H1 (cell line): Measurements from ENCODE around the gene CADPS. TPM values are rescaled to one million over a fixed set of nuclear protein-coding genes. Genes with fewer than 3 reads are reported as not detected.

Experiments used
- CTCF ChIA-PET: fragments of 300-600 bp; sonication (Branson Sonifier 250); formaldehyde crosslinking; loops from one replicate; lab custom pipeline; 2021; ENCODE audit not compliant: partially characterized antibody; lab: Charles Lee
- POLR2A ChIA-PET: fragments of 300-600 bp; sonication (Branson Sonifier 250); formaldehyde crosslinking; loops from one replicate; lab custom pipeline; 2021; ENCODE audit warnings: inconsistent platforms; ENCODE audit not compliant: partially characterized antibody; lab: Charles Lee
- DNase-seq, 2 experiments: peaks; one replicate each; pipeline versions ENCODE4 v3.0.0 to v3.0.0-alpha.2; 2010 to 2022; ENCODE audit warnings: low spot score in 2 of 2, low read depth in 1 of 2, mixed read lengths in 1 of 2
- FAIRE-seq: peaks from 2 replicates; lab custom pipeline; 2011; peaks lifted over from hg19 to GRCh38; lab: Jason Lieb, UNC
- H2AFZ ChIP-seq: 2 replicates; pipeline ENCODE4 v1.8.1; 2012; ENCODE audit warnings: low read length, inconsistent platforms
- H2AK5ac ChIP-seq: 2 replicates; pipeline ENCODE4 v1.6.1; 2013; ENCODE audit warnings: low read depth, low read length
- H2BK120ac ChIP-seq: replicated peaks from 2 replicates; pipeline ENCODE3; 2013; ENCODE audit warnings: low read depth, low read length, inconsistent platforms
- H2BK12ac ChIP-seq: 2 replicates; pipeline ENCODE4 v1.6.1; 2013; ENCODE audit warnings: low read depth, low read length
- H2BK15ac ChIP-seq: 2 replicates; pipeline ENCODE4 v1.6.1; 2013; ENCODE audit warnings: low read length
- H2BK20ac ChIP-seq: 2 replicates; pipeline ENCODE4 v1.6.1; 2013; ENCODE audit warnings: low read length
- H2BK5ac ChIP-seq: 2 replicates; pipeline ENCODE4 v1.6.1; 2013; ENCODE audit warnings: low read depth, low read length
- H3K14ac ChIP-seq: 2 replicates; pipeline ENCODE4 v1.6.1; 2013; ENCODE audit warnings: inconsistent platforms; ENCODE audit not compliant: insufficient read length
- H3K18ac ChIP-seq: 2 replicates; pipeline ENCODE4 v1.6.1; 2013; ENCODE audit warnings: low read length; ENCODE audit errors: extremely low read depth
- H3K23ac ChIP-seq: 2 replicates; pipeline ENCODE4 v1.6.1; 2013; ENCODE audit warnings: inconsistent platforms; ENCODE audit not compliant: insufficient read length
- H3K23me2 ChIP-seq: 2 replicates; pipeline ENCODE4 v1.6.1; 2013; ENCODE audit warnings: low read depth, low read length
- H3K27ac ChIP-seq: 2 replicates; pipeline ENCODE4 v1.6.1; 2011; ENCODE audit warnings: low read depth, low read length, inconsistent platforms
- H3K27me3 ChIP-seq, 4 experiments: replicated peaks in 1 of 4; 1 replicate in 1 of 4; 2 replicates in 3 of 4; pipeline versions ENCODE4 v1.6.1 to v1.8.1; 2011 to 2013; ENCODE audit warnings: low read length in 3 of 4, mild to moderate bottlenecking in 3 of 4, inconsistent platforms in 2 of 4, mixed read lengths in 2 of 4, moderate library complexity in 1 of 4; ENCODE audit not compliant: control insufficient read depth in 3 of 4, insufficient read depth in 3 of 4; ENCODE audit errors: extremely low read depth in 1 of 4
- H3K36me3 ChIP-seq, 4 experiments: 2 replicates each; pipeline versions ENCODE4 v1.6.1 to v1.8.1; 2011 to 2013; ENCODE audit warnings: mild to moderate bottlenecking in 4 of 4, low read length in 3 of 4, moderate library complexity in 2 of 4, control low read depth in 1 of 4, inconsistent platforms in 1 of 4; ENCODE audit not compliant: insufficient read depth in 4 of 4, control insufficient read depth in 2 of 4
- H3K4ac ChIP-seq: replicated peaks from 2 replicates; pipeline ENCODE3; 2013; ENCODE audit warnings: low read length, low read depth, mixed read lengths, inconsistent platforms; ENCODE audit not compliant: insufficient read length
- H3K4me1 ChIP-seq, 4 experiments: replicated peaks in 1 of 4; 1 replicate in 1 of 4; 2 replicates in 3 of 4; pipeline versions ENCODE4 v1.6.1 to v1.8.1; 2011 to 2013; ENCODE audit warnings: low read length in 3 of 4, inconsistent platforms in 2 of 4, mixed read lengths in 1 of 4; ENCODE audit not compliant: insufficient read depth in 4 of 4, control insufficient read depth in 3 of 4
- H3K4me2 ChIP-seq, 2 experiments: 2 replicates each; pipeline versions ENCODE4 v1.6.1 to v1.8.1; 2011 to 2013; ENCODE audit warnings: low read depth in 2 of 2, low read length in 2 of 2, control low read depth in 1 of 2, inconsistent platforms in 1 of 2, mild to moderate bottlenecking in 1 of 2; ENCODE audit not compliant: insufficient read depth in 1 of 2
- H3K4me3 ChIP-seq, 4 experiments: fragments of 200-600, 300-600 bp in 1 of 4; sonication (generic), shearing (Covaris generic), sonication (Bioruptor Twin) in 1 of 4; 2 replicates each; pipeline versions ENCODE4 v1.5.1 to v1.8.1; 2011 to 2016; ENCODE audit warnings: low read length in 4 of 4, low read depth in 3 of 4, control low read depth in 2 of 4, inconsistent platforms in 2 of 4, mild to moderate bottlenecking in 2 of 4, mixed read lengths in 1 of 4, moderate library complexity in 1 of 4; ENCODE audit not compliant: insufficient read depth in 2 of 4; ENCODE audit errors: extremely low read depth in 1 of 4
- H3K56ac ChIP-seq: replicated peaks from 2 replicates; pipeline ENCODE3; 2013; ENCODE audit warnings: low read depth, mild to moderate bottlenecking, mixed read lengths, low read length, inconsistent platforms; ENCODE audit not compliant: insufficient read length
- H3K79me1 ChIP-seq: 2 replicates; pipeline ENCODE4 v1.6.1; 2013; ENCODE audit warnings: low read depth, low read length, control low read depth
- H3K79me2 ChIP-seq, 2 experiments: 2 replicates each; pipeline versions ENCODE4 v1.6.1 to v1.8.1; 2012 to 2013; ENCODE audit warnings: low read length in 2 of 2, mild to moderate bottlenecking in 2 of 2, inconsistent platforms in 1 of 2; ENCODE audit not compliant: insufficient read depth in 2 of 2, control insufficient read depth in 1 of 2
- H3K9ac ChIP-seq, 4 experiments: replicated peaks in 1 of 4; 1 replicate in 1 of 4; 2 replicates in 3 of 4; pipeline versions ENCODE4 v1.6.1 to v1.8.1; 2011 to 2013; ENCODE audit warnings: low read depth in 3 of 4, low read length in 3 of 4, control low read depth in 2 of 4, mild to moderate bottlenecking in 2 of 4, moderate library complexity in 2 of 4, inconsistent platforms in 1 of 4; ENCODE audit errors: extremely low read depth in 1 of 4
- H3K9me3 ChIP-seq, 2 experiments: 2 replicates each; pipeline versions ENCODE4 v1.6.1 to v1.8.1; 2012 to 2013; ENCODE audit warnings: mild to moderate bottlenecking in 2 of 2, moderate library complexity in 2 of 2, control low read depth in 1 of 2, inconsistent platforms in 1 of 2, low read depth in 1 of 2, low read length in 1 of 2, mixed read lengths in 1 of 2; ENCODE audit not compliant: insufficient read depth in 2 of 2
- H4K20me1 ChIP-seq, 2 experiments: replicated peaks in 1 of 2; 2 replicates each; pipeline versions ENCODE3 to v1.8.1; 2011 to 2013; ENCODE audit warnings: inconsistent platforms in 2 of 2, low read length in 2 of 2, mild to moderate bottlenecking in 1 of 2; ENCODE audit not compliant: insufficient read depth in 2 of 2, control insufficient read depth in 1 of 2
- H4K5ac ChIP-seq: 2 replicates; pipeline ENCODE4 v1.6.1; 2013; ENCODE audit warnings: low read length, low read depth, mixed read lengths, inconsistent platforms; ENCODE audit not compliant: insufficient read length
- H4K8ac ChIP-seq: 2 replicates; pipeline ENCODE4 v1.8.0; 2013; ENCODE audit warnings: mild to moderate bottlenecking, moderate library complexity, low read length, inconsistent platforms; ENCODE audit not compliant: insufficient read depth; ENCODE audit errors: extremely low read depth
- H4K91ac ChIP-seq: replicated peaks from 2 replicates; pipeline ENCODE3; 2013; ENCODE audit warnings: low read length, mixed read lengths, inconsistent platforms; ENCODE audit not compliant: insufficient read length
- BACH1 ChIP-seq: IDR thresholded peaks from 2 replicates; pipeline ENCODE4 v1.6.1; 2012; ENCODE audit warnings: low read length, improper control_type of control experiment
- JUND ChIP-seq: IDR thresholded peaks from 2 replicates; pipeline ENCODE4 v1.6.1; 2011; ENCODE audit warnings: mild to moderate bottlenecking, improper control_type of control experiment, low read length
- PHF8 ChIP-seq: fragments of 200-600 bp; sonication (generic); conservative IDR thresholded peaks from 2 replicates; pipeline ENCODE4 v1.7.1; 2012; ENCODE audit warnings: low read depth, mild to moderate bottlenecking, inconsistent platforms, low read length, moderate library complexity
- RAD21 ChIP-seq, 2 experiments: IDR thresholded peaks in 1 of 2; conservative IDR thresholded peaks in 1 of 2; 2 replicates each; pipeline ENCODE4 v1.6.1; 2011; ENCODE audit warnings: low read depth in 2 of 2, low read length in 2 of 2, improper control_type of control experiment in 1 of 2, inconsistent platforms in 1 of 2, mild to moderate bottlenecking in 1 of 2, moderate library complexity in 1 of 2
- RFX5 ChIP-seq: IDR thresholded peaks from 2 replicates; pipeline ENCODE4 v1.6.1; 2011; ENCODE audit warnings: low read depth, low read length, improper control_type of control experiment, borderline replicate concordance
- RNF2 ChIP-seq: fragments of 200-900, 300-1000 bp; sonication (generic); IDR thresholded peaks from 2 replicates; pipeline ENCODE4 v1.7.1; 2016; ENCODE audit warnings: borderline replicate concordance, low read depth, mild to moderate bottlenecking, antibody characterized with exemption, low read length; ENCODE audit not compliant: poor library complexity, severe bottlenecking; ENCODE audit errors: missing control alignments
- RXRA ChIP-seq: IDR thresholded peaks from 2 replicates; pipeline ENCODE4 v1.6.1; 2011; ENCODE audit warnings: low read depth, mild to moderate bottlenecking, low read length, moderate library complexity; ENCODE audit not compliant: insufficient read depth
- ZNF274 ChIP-seq: IDR thresholded peaks from 2 replicates; pipeline ENCODE4 v1.7.0; 2012; ENCODE audit warnings: low read length, borderline replicate concordance; ENCODE audit errors: extremely low read depth
- WGBS, 2 experiments: shearing (Covaris generic) in 1 of 2; methylation state at CpG; one replicate each; pipeline versions ENCODE4 v1.1.6 to v1.1.7; 2013 to 2015; ENCODE audit warnings: low lambda C conversion rate in 2 of 2, mixed read lengths in 2 of 2, inconsistent platforms in 1 of 2, low coverage in 1 of 2, missing lambda C conversion rate in 1 of 2; ENCODE audit not compliant: insufficient replicate concordance in 2 of 2, insufficient coverage in 1 of 2, insufficient read length in 1 of 2; ENCODE audit errors: extremely low coverage in 1 of 2, missing lambda C conversion rate in 1 of 2; 5-methylcytosine and 5-hydroxymethylcytosine counted together
- polyA plus RNA-seq, 7 experiments: library from polyadenylated mRNA; depleted of rRNA in 3 of 7; stranded (reverse) in 5 of 7; unstranded in 2 of 7; fragments of >200 nt in 5 of 7; fragments of 200-250 nt in 2 of 7; gene quantifications; 1 replicate in 5 of 7; 2 replicates in 1 of 7; 4 replicates in 1 of 7; pipeline versions ENCODE4 v1.2.1 to v1.2.3, GENCODE V29; 2011 to 2013; ENCODE audit warnings: missing spikeins in 2 of 7, mixed read lengths in 2 of 7
- total RNA-seq: library from RNA; stranded (reverse); fragmentation: NEBNext Ultra II Directional; extraction: Animal tissue kit (Norgen Biotek cat#: 25700); gene quantifications from 2 replicates; pipeline ENCODE4 v1.2.1, GENCODE V29; 2021

CADPS gene
- total and polyA plus RNA-seq, 2 of the 8 experiments (the other 6 are each of a cell fraction or from before 2014, with no cell fraction given), result 7.1 to 10.2 TPM

- no peak overlapping the region for H3K9ac ChIP-seq
- CTCF ChIA-PET, result interaction anchor here (0.6 kb wide), 1 partner anchor 147 kb away, joined by 3 read pairs; no protein-coding TSS in a partner anchor
- H4K5ac ChIP-seq, result no peak overlapping the region
Measured at GRCh38 chr3:62602987-62603386, 272.2 kb downstream of the CADPS start.

More at GRCh38 chr3:62602987-62603386, 272.2 kb downstream of the CADPS start:
- TF ChIP-seq ZNF274 (no peak), JUND (no peak), BACH1 (no peak), RNF2 (no peak), PHF8 (no peak), RAD21 (IDR thresholded peaks at IDR 0.05 in 1 of 2, conservative IDR thresholded peaks at IDR 0.05 in 1 of 2; ENCODE audit: low read depth in 2 of 2, low read length in 2 of 2) (no peak), RXRA (no peak), RFX5 (no peak)
- TF ChIP-seq, all 59 proteins: peak for 0
- no peak overlapping the region for H3K23ac ChIP-seq
- H4K91ac ChIP-seq, result no peak overlapping the region
- no peak overlapping the region for H4K8ac ChIP-seq
- H2BK20ac ChIP-seq, result no peak overlapping the region
- H2AK5ac ChIP-seq, result no peak overlapping the region
- H4K20me1 ChIP-seq, result no peaks in the 10 kb centered on the region
- no peak overlapping the region for H3K18ac ChIP-seq
- 87% methylated on average over 3 of the region's 3 CpGs; no CpG with 5 or more reads in 1 of the 2 experiments for WGBS, 2 experiments
- no peaks in the 10 kb centered on the region for H3K4me1 ChIP-seq
- H3K9me3 ChIP-seq, result no peaks in the 10 kb centered on the region
- H3K4me2 ChIP-seq, result no peak overlapping the region
- no peak overlapping the region for H3K4ac ChIP-seq
- no peak overlapping the region for H2AFZ ChIP-seq
- no peak overlapping the region for H2BK12ac ChIP-seq
- DNase-seq, result no peak
- no peak overlapping the region for H3K56ac ChIP-seq
- no peak overlapping the region for H3K14ac ChIP-seq
- no peaks in the 10 kb centered on the region for H3K27me3 ChIP-seq
- no peak overlapping the region for H2BK15ac ChIP-seq
- FAIRE-seq, result no peak
- no peak overlapping the region for H2BK5ac ChIP-seq
- POLR2A ChIA-PET, result no interaction called here
- no peaks in the 10 kb centered on the region for H3K36me3 ChIP-seq
- no peak overlapping the region for H2BK120ac ChIP-seq
- no peaks in the 10 kb centered on the region for H3K79me1 ChIP-seq
- no peak overlapping the region for H3K27ac ChIP-seq
- H3K79me2 ChIP-seq, result no peaks in the 10 kb centered on the region
- no peaks in the 10 kb centered on the region for H3K23me2 ChIP-seq
- no peak overlapping the region for H3K4me3 ChIP-seq
